ENCODE measurements around the gene CALHM2.

The CALHM2 gene

GRCh38 chr10:103439776-103440175 is 12.4 kb downstream of the CALHM2 start:
- no peak for TF ChIP-seq CTCF (IDR thresholded peaks at IDR 0.05; ENCODE audit: low read depth, low read length)
- DNase-seq (ENCODE audit: low read depth in 2 of 2), result no peak
- no peak overlapping the region for H3K4me3 ChIP-seq (replicated peaks in 1 of 2; ENCODE audit: low read depth in 2 of 2, low read length in 2 of 2)

- DNase-seq (ENCODE audit: low read depth in 2 of 2), result peak; percentile 70 to 82
- H3K4me3 ChIP-seq (replicated peaks in 1 of 2; ENCODE audit: low read depth in 2 of 2, low read length in 2 of 2), result no peak overlapping the region
- no peak for TF ChIP-seq CTCF (IDR thresholded peaks at IDR 0.05; ENCODE audit: low read depth, low read length)
Measured at GRCh38 chr10:103433858-103434257, 18.3 kb downstream of the CALHM2 start.

- DNase-seq (ENCODE audit: low read depth in 2 of 2), result no peak
- no peak for TF ChIP-seq CTCF (IDR thresholded peaks at IDR 0.05; ENCODE audit: low read depth, low read length)
- H3K4me3 ChIP-seq (replicated peaks in 1 of 2; ENCODE audit: low read depth in 2 of 2, low read length in 2 of 2), result no peak overlapping the region
Measured at GRCh38 chr10:103431902-103432301, 20.3 kb downstream of the CALHM2 start.

GRCh38 chr10:103429647-103430046 is 22.5 kb downstream of the CALHM2 start:
- no peak overlapping the region for H3K4me3 ChIP-seq (replicated peaks in 1 of 2; ENCODE audit: low read depth in 2 of 2, low read length in 2 of 2)
- TF ChIP-seq CTCF (IDR thresholded peaks at IDR 0.05; ENCODE audit: low read depth, low read length), result no peak
- no peak for DNase-seq (ENCODE audit: low read depth in 2 of 2)

GRCh38 chr10:103428989-103429643 is 23.1 kb downstream of the CALHM2 start:
- H3K4me3 ChIP-seq (replicated peaks in 1 of 2; ENCODE audit: low read depth in 2 of 2, low read length in 2 of 2), result no peak overlapping the region
- no peak for DNase-seq (ENCODE audit: low read depth in 2 of 2)
- no peak for TF ChIP-seq CTCF (IDR thresholded peaks at IDR 0.05; ENCODE audit: low read depth, low read length)

- DNase-seq (ENCODE audit: low read depth in 2 of 2), result no peak
- TF ChIP-seq CTCF (IDR thresholded peaks at IDR 0.05; ENCODE audit: low read depth, low read length), result no peak
Measured at GRCh38 chr10:103427866-103428265, 24.3 kb downstream of the CALHM2 start.

GRCh38 chr10:103423748-103424147 is 28.4 kb downstream of the CALHM2 start:
- no peak for TF ChIP-seq CTCF (IDR thresholded peaks at IDR 0.05; ENCODE audit: low read depth, low read length)
- H3K4me3 ChIP-seq (replicated peaks in 1 of 2; ENCODE audit: low read depth in 2 of 2, low read length in 2 of 2), result no peak overlapping the region
- no peak for DNase-seq (ENCODE audit: low read depth in 2 of 2)

More at GRCh38 chr10:103427866-103428265, 24.3 kb downstream of the CALHM2 start:
- H3K4me3 ChIP-seq (replicated peaks in 1 of 2; ENCODE audit: low read depth in 2 of 2, low read length in 2 of 2), result no peak overlapping the region

Measured in cardiac fibroblast (primary cell).